Skeletal muscle satellite cell (primary cell): ENCODE data around the gene DLGAP4.
A peak's percentile ranks its signal among the peaks of the same experiment; 100 is the strongest.

Source experiments
- H3K27me3 ChIP-seq: 2 replicates; pipeline ENCODE4 v1.7.0; 2013; ENCODE audit warnings: low read length; ENCODE audit not compliant: control insufficient read depth, insufficient read depth
- H3K36me3 ChIP-seq: 2 replicates; pipeline ENCODE4 v1.7.0; 2013; ENCODE audit warnings: mild to moderate bottlenecking, control low read depth, low read length; ENCODE audit not compliant: insufficient read depth
- H3K4me1 ChIP-seq: 2 replicates; pipeline ENCODE4 v1.7.0; 2013; ENCODE audit warnings: low read length; ENCODE audit not compliant: control insufficient read depth, insufficient read depth
- H3K4me2 ChIP-seq: 2 replicates; pipeline ENCODE4 v1.7.0; 2013; ENCODE audit warnings: mild to moderate bottlenecking, low read length
- H3K4me3 ChIP-seq: 2 replicates; pipeline ENCODE4 v1.7.0; 2013; ENCODE audit warnings: low read length
- H3K9ac ChIP-seq: 2 replicates; pipeline ENCODE4 v1.7.0; 2013; ENCODE audit warnings: mild to moderate bottlenecking, low read depth, low read length, moderate library complexity
- H3K9me3 ChIP-seq: replicated peaks from 2 replicates; pipeline ENCODE4 v1.7.0; 2013; ENCODE audit warnings: mild to moderate bottlenecking, control low read depth, low read length

The DLGAP4 gene

DNA sequence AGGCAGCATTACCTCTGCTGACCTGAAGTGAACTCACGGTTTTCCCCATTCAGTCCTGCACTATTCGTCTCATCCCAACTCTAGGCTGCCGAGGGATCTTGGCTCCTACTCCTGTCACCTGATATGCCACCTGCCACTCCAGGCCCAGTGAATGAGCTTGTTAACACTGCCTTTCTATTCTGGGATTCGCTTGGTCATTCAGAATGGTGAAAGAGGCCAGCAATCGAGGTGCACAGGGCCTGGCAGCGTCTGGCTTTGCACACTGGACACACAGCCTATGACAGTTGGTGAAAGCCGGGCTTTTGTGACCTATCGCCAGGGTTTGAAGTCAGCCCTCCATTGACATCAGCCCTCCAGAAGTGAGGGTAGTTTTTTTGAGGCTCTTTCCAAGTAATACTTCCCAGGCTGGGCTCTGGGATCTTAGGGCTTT, 175.9 kb downstream of the DLGAP4 start:
- Histone ChIP-seq H3K27me3 (no peaks in the 10 kb centered on the region), H3K4me1 (peaks cover 51% of the 10 kb centered on the region), H3K4me2 (peak overlapping the region; percentile 38), H3K36me3 (peaks cover 41% of the 10 kb centered on the region), H3K4me3 (no peak overlapping the region), H3K9ac (no peak overlapping the region), H3K9me3 (no peaks in the 10 kb centered on the region)

DNA sequence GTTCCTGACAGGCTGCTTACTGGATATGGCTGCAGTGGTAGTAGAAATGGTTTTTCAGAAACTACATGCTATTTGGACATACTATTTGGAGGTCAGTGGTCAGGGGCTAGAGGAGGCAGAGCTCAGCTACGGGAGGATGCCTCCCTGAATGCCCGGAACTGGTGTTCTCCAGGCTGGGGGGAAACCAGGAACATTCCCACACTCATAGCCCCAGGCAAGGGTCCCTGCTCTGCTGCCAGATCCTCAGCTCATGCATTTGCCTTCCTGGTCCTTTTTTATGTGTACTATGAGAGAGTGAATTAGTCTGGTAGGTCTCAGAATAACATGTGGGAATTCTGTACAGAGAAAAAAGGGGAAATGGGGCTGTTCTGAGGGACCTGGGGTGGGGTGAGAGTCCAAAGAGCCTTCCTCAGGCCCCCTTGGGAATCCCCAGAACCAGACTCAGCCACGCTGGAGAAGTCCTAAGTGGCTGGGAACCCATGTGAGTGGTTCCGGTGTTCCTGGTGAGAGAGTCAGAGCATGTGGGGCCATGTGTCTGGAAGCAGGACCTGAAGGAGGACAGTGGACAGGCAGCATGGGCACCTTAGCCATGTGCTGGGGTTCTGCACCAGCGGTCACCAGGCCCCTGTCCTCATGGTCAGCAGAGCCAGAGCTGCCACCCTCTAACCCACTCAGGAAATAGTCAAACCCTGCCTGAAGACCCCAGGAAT, 177.2 kb downstream of the DLGAP4 start:
- Histone ChIP-seq H3K4me1 (peaks cover 43% of the 10 kb centered on the region), H3K9me3 (no peaks in the 10 kb centered on the region), H3K27me3 (no peaks in the 10 kb centered on the region), H3K36me3 (peaks cover 29% of the 10 kb centered on the region), H3K4me3 (no peak overlapping the region), H3K9ac (peak overlapping the region; percentile 35), H3K4me2 (peak overlapping the region; percentile 53)

DNA sequence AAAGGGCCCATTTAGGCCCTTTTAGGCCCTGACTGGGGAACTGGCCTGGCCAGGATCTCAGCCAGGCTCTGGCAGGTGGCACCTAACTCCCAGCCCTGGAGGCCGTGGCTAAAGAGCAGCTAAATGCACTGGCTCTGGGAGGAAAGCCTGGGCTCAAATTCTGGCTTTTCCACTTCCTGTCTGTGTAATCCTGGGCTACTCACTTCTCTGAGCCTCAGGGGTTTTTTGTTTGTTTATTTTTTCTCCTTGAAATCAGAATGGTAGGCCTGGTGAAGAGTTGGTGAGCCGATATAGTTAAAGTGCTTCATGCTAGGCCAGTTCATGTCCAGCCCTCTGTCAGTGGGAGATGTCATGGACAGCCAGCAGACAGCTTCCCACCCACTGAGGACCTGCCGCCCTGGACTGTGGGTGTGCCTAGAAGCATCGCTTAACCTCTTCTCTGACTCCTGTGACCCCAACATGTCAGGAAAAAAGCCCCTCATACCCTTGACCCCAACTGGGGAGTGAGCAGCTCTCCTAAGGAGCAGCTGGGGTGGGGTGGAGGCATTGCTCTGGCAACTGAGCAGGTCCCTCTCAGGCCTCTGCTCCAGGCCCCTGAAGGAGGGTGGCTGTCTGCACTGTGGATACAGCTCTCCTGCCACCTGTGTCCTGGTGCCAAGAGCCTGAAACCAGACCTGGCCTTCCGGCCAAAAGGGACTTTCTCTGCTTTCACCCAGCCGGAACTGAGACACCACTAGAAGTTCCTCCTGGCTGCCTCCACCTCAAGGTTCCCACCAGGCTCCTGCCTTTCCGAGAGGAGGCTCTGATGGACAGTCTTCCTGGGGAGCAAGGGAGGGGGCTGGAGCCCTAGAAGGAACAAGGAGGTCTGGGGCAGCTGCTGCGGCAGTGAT, 178.0 kb downstream of the DLGAP4 start:
- no peaks in the 10 kb centered on the region for H3K27me3 ChIP-seq
- peak overlapping the region; percentile 35 for H3K9ac ChIP-seq
- peaks cover 36% of the 10 kb centered on the region for H3K4me1 ChIP-seq
- H3K36me3 ChIP-seq, result peaks cover 25% of the 10 kb centered on the region
- H3K4me3 ChIP-seq, result peak overlapping the region; percentile 11
- peak overlapping the region; percentile 53 for H3K4me2 ChIP-seq
- no peaks in the 10 kb centered on the region for H3K9me3 ChIP-seq

DNA sequence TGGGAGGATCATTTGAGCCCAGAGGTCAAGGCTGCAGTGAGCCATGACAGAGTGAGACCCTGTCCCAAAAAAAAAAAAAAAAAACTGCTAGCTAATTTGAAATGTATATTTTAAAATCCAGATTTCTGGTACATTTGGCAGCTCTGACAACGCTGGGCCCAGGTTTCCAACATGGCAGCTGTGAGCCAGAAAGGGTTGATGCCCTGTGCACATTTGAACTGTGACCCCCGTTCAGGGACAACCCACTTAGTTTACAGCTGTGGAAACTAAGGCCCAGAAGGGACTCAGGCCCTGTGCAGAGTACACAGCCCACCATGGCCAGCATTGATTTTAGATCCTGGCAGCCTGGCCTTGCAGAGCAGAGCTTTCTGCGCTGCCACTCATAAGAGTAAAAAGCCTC, 179.1 kb downstream of the DLGAP4 start:
- Histone ChIP-seq H3K9ac (no peak overlapping the region), H3K4me2 (no peak overlapping the region), H3K36me3 (peaks cover 22% of the 10 kb centered on the region), H3K4me1 (peaks cover 38% of the 10 kb centered on the region), H3K9me3 (no peaks in the 10 kb centered on the region), H3K27me3 (no peaks in the 10 kb centered on the region), H3K4me3 (no peak overlapping the region)

DNA sequence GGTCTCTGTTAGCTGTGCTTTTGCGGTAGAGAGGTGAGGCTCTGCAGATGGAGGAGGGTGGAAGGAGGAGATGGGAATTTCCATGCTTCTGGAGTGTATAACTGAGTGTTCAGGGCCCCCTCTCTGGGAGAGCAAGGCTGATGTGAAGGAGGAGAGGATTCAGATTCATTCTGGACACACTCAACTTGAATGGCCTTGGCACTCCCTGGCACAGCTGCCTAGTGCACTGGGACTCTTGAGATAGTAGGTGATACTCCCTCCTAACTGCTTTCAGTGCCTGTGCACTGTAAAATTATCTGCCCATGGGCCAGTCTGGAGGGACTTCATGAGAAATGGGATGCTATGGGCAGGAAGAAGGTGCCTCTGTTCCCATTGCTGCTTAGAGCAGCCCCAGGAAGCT, 180.9 kb downstream of the DLGAP4 start:
- no peak overlapping the region for H3K4me2 ChIP-seq
- H3K9ac ChIP-seq, result no peak overlapping the region
- H3K4me3 ChIP-seq, result no peak overlapping the region
- no peaks in the 10 kb centered on the region for H3K9me3 ChIP-seq
- H3K36me3 ChIP-seq, result peaks cover 23% of the 10 kb centered on the region
- peaks cover 41% of the 10 kb centered on the region for H3K4me1 ChIP-seq
- no peaks in the 10 kb centered on the region for H3K27me3 ChIP-seq

DNA sequence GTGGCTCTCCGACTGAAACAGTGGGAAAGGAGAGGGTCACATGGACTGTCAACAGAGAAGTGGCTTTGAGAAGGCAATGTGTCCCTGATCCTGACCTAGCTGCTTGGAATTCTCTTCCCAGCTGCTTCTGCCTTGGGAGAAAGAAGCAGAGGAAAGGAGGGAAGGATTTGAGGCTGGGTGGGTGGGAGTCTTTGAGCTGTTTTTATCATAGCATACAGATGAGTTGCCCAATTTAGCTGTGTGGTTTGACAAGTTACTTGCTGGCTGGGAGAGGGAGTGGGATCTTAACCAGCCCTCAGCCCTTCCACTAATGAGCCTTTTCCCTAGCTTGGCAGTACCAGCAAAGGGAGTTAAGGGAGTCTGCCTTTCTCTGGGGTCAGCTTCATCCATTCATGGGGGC, 184.1 kb downstream of the DLGAP4 start:
- Histone ChIP-seq H3K36me3 (peaks cover 19% of the 10 kb centered on the region), H3K4me1 (peaks cover 36% of the 10 kb centered on the region), H3K9ac (no peak overlapping the region), H3K4me3 (no peak overlapping the region), H3K27me3 (no peaks in the 10 kb centered on the region), H3K9me3 (no peaks in the 10 kb centered on the region), H3K4me2 (no peak overlapping the region)

DNA sequence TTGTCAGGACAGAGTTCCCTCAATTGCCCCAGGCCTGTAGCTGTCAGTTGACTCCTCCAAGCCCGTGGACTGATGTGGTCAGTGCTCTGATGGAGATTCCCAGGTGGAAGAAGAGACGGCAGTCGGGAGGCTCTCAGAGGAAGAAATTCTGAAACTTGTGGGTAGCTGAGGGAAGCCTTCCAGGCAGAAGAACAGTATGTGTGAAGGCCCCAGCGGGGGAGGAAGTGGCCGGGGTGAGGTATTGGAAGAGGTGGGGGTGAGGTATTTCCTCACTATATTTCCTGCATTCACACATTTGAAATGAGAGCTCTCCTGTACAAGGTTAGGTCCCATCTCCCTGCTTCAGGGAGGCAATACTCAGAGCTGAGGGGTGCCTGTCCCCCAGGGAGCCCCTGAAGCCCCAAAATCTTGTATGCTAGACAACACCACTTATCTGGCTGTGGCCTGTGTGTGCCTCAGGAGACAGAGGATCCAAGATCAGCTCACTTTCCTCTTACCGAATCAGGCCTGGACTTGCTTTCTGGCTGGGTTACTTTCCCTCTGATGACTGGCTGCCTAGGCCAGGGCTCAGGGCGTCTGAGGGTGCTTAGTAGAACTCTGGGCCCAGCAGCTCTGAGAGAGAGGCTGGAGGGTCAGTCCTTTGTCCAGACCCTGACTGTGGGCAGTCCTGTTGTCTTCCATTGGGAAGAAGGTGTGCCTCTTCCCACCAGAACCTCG, 185.9 kb downstream of the DLGAP4 start:
- Histone ChIP-seq H3K4me2 (peak overlapping the region; percentile 18), H3K36me3 (peaks cover 30% of the 10 kb centered on the region), H3K9ac (peak overlapping the region; percentile 18), H3K27me3 (no peaks in the 10 kb centered on the region), H3K4me1 (peaks cover 36% of the 10 kb centered on the region), H3K9me3 (no peaks in the 10 kb centered on the region), H3K4me3 (no peak overlapping the region)

DNA sequence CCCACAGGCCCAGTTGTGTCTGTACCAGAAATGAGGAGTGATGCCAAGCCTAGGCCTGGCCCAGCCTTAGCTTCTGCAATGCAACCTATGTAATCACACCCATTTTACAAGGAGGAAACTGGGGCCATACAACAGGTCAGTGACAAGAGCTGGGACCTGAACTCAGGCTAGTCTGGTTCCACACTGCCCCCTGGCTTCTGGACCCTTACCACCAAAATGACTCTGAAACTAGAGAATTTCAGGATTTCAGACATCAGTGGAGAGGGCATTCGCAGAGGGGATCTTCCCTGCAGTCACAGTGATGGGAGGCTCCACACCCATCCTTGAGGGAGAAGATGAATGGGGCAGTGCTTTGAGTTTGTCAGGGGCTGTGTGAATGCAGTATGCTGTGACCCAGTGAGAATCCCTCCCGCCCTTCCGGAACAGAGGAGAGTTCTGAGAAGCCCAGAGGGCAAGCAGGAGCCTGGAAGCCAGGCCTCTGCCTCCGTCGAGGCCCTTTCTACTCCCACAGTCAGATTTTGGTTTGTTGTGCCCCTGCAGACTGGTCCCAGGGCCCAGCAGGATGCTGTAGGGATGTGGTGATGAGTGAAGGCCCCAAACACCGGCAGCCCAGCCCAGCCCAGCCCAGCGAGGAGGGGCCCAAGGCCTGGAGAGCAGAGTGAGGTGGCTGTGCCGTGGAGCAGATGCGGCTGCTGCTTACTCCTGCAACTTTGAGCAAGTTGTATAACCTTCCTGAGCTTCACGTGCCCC, 187.1 kb downstream of the DLGAP4 start:
- H3K9ac ChIP-seq, result peak overlapping the region; percentile 8
- peaks cover 41% of the 10 kb centered on the region for H3K36me3 ChIP-seq
- peak overlapping the region; percentile 38 for H3K4me2 ChIP-seq
- H3K4me3 ChIP-seq, result no peak overlapping the region
- H3K4me1 ChIP-seq, result peaks cover 36% of the 10 kb centered on the region
- no peaks in the 10 kb centered on the region for H3K27me3 ChIP-seq
- no peaks in the 10 kb centered on the region for H3K9me3 ChIP-seq

DNA sequence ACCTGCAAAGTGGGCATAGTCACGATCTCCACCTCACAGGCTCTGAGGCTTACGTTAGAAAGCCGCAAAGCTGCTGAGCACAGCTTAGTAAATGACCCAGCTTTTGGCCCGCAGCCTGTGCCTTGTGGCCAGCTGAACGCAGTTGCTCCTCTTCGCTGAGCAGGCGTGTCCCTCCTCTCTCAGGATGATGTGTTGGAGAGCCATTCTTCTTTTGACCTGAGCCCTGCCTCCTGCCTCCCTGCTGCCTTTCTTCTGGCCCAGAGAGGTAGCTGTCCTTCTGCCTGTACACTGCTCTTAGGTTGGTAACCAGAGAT, 187.6 kb downstream of the DLGAP4 start:
- H3K27me3 ChIP-seq, result no peaks in the 10 kb centered on the region

DNA sequence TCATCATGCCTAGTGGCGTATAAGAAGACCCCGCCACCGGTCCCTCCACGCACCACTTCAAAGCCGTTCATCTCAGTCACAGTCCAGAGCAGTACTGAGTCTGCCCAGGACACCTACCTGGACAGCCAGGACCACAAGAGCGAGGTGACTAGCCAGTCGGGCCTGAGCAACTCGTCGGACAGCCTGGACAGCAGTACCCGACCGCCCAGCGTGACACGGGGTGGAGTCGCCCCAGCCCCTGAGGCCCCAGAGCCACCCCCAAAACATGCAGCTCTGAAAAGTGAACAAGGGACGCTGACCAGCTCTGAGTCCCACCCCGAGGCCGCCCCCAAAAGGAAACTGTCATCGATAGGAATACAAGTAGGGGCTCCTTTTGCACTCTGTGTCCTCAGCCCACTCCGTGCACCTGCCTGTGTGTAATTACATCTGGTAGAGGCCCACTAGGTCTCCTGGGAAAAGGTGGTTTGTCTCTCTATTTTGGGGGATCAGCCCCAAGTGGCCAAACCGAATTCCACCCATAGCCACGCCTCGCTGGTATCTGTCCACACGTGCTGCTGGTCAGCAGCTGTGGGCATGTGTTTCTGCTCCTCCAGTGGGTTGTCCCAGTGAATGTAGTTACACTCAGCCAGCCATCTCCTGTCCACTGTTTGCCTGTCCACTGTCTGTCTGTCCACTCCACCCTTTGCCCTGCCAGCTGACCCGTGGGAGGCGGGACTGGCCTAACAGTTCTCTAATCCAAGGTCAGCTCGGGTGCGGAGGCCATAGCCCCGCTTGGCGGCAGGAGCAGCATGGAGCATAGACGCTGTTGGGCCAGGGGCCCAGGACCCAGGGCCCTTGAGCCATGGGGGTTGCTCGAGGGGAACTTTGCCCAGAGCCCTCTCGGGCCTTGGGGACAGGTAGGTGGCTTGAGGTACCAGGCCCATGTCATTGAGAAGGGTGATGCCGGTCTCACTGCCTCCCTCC, 190.8 kb downstream of the DLGAP4 start:
- H3K27me3 ChIP-seq, result no peaks in the 10 kb centered on the region
- H3K4me2 ChIP-seq, result no peak overlapping the region
- no peak overlapping the region for H3K4me3 ChIP-seq
- peaks cover 64% of the 10 kb centered on the region for H3K36me3 ChIP-seq
- H3K4me1 ChIP-seq, result peaks cover 35% of the 10 kb centered on the region
- no peak overlapping the region for H3K9ac ChIP-seq
- no peaks in the 10 kb centered on the region for H3K9me3 ChIP-seq

More for the DNA sequence above, 187.6 kb downstream of the DLGAP4 start:
- no peaks in the 10 kb centered on the region for H3K9me3 ChIP-seq
- H3K4me3 ChIP-seq, result no peak overlapping the region
- peak overlapping the region; percentile 38 for H3K4me2 ChIP-seq
- H3K36me3 ChIP-seq, result peaks cover 47% of the 10 kb centered on the region
- peaks cover 36% of the 10 kb centered on the region for H3K4me1 ChIP-seq
- H3K9ac ChIP-seq, result no peak overlapping the region
